GM19328 (cell line): ENCODE data around the gene RARS1.

Experiments used
- ATAC-seq: cut with Tn5 transposase; IDR thresholded peaks from one replicate; pipeline ENCODE4 v1.9.1; 2021; ENCODE audit warnings: mild to moderate bottlenecking, moderate library complexity; ENCODE audit not compliant: unreplicated experiment

RARS1 gene

GRCh38 chr5:168486136-168486879 is at the start of gene RARS1:
Gene RARS1 (plus strand): TSS chr5:168486471. CDS start chr5:168486499, 28 bp downstream.
- ATAC-seq = peak; percentile 76

- no peak for ATAC-seq
These were observed 47.9 kb upstream of the RARS1 start for GRCh38 chr5:168438349-168438748.

GRCh38 chr5:168443533-168443932 is 42.7 kb upstream of the RARS1 start:
- ATAC-seq = no peak

- no peak for ATAC-seq
These were observed 42.1 kb upstream of the RARS1 start for GRCh38 chr5:168443950-168444700.

- no peak for ATAC-seq
These were observed 39.2 kb upstream of the RARS1 start for GRCh38 chr5:168446983-168447619.

- ATAC-seq = no peak
These were observed 38.5 kb upstream of the RARS1 start for GRCh38 chr5:168447808-168448207.

GRCh38 chr5:168449166-168449565 is 37.1 kb upstream of the RARS1 start:
- ATAC-seq = no peak

- ATAC-seq = no peak
These were observed 34.7 kb upstream of the RARS1 start for GRCh38 chr5:168451565-168451964.

GRCh38 chr5:168455201-168455600 is 31.1 kb upstream of the RARS1 start:
- no peak for ATAC-seq

GRCh38 chr5:168457542-168457941 is 28.7 kb upstream of the RARS1 start:
- ATAC-seq = no peak

GRCh38 chr5:168460606-168461005 is 25.7 kb upstream of the RARS1 start:
- ATAC-seq = no peak

GRCh38 chr5:168463081-168463480 is 23.2 kb upstream of the RARS1 start:
- ATAC-seq = no peak

- no peak for ATAC-seq
These were observed 22.1 kb upstream of the RARS1 start for GRCh38 chr5:168464214-168464613.

- ATAC-seq = no peak
These were observed 21.6 kb upstream of the RARS1 start for GRCh38 chr5:168464641-168465040.

- ATAC-seq = no peak
These were observed 18.4 kb upstream of the RARS1 start for GRCh38 chr5:168467755-168468330.

- no peak for ATAC-seq
These were observed 17.4 kb upstream of the RARS1 start for GRCh38 chr5:168468836-168469235.

- no peak for ATAC-seq
These were observed 16.5 kb upstream of the RARS1 start for GRCh38 chr5:168469816-168470215.

GRCh38 chr5:168471785-168472184 is 14.5 kb upstream of the RARS1 start:
- ATAC-seq = no peak

GRCh38 chr5:168472329-168472728 is 13.9 kb upstream of the RARS1 start:
- no peak for ATAC-seq

- ATAC-seq = no peak
These were observed 12.0 kb upstream of the RARS1 start for GRCh38 chr5:168474319-168474718.

GRCh38 chr5:168477060-168477459 is 9.2 kb upstream of the RARS1 start:
- no peak for ATAC-seq
